T-helper 2 cell (primary cell): Measurements from ENCODE around the gene RASD2.

Experiments
- DNase-seq, 5 experiments: peaks; one replicate each; pipeline versions ENCODE4 v3.0.0 to v3.0.0-alpha.2; 2012 to 2022

The RASD2 gene

GRCh38 chr22:35519306-35520000 is 21.2 kb upstream of the RASD2 start:
- DNase-seq: no peak

DNA sequence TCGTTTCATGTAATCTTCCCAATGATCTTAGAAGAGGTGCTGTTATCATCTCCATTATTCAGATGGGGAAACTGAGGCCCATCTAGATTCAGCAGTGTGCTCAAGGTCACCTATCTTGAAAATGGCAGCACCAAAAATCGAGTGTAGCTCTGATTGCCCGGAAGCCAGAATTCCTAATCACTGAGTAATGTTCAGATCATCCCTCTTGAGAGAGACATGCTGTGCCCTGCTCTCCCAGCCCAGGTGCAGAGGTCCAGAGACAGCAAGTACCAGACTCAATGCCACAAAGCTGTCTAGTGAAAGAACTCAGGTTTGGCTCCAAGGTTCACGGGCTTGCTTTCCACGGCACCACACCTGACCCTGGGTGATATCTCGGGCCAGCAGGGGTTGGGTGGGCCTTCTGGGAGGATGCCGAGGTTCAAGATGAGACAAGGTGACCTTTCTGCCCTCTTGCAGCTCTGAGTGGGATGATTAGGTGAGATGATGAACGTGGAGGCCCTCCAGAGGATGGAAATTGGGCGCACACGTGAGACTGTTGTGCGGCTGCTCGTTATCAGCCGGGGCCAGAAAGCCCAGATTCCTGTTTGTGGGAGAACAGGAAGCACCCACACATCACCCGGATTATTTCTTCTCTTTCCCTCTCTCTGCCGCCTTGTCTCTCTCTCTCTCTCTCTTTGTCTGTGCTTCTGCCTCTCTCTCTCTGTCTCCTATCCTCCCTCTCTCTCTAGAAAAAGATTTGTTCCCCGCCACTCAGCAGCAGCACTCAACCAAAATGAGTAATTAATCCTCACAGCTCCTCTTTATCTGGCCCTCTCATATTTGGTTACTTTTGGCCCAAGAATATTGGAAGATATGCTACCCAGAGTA is 19.0 kb upstream of the RASD2 start:
- DNase-seq: no peak

DNA sequence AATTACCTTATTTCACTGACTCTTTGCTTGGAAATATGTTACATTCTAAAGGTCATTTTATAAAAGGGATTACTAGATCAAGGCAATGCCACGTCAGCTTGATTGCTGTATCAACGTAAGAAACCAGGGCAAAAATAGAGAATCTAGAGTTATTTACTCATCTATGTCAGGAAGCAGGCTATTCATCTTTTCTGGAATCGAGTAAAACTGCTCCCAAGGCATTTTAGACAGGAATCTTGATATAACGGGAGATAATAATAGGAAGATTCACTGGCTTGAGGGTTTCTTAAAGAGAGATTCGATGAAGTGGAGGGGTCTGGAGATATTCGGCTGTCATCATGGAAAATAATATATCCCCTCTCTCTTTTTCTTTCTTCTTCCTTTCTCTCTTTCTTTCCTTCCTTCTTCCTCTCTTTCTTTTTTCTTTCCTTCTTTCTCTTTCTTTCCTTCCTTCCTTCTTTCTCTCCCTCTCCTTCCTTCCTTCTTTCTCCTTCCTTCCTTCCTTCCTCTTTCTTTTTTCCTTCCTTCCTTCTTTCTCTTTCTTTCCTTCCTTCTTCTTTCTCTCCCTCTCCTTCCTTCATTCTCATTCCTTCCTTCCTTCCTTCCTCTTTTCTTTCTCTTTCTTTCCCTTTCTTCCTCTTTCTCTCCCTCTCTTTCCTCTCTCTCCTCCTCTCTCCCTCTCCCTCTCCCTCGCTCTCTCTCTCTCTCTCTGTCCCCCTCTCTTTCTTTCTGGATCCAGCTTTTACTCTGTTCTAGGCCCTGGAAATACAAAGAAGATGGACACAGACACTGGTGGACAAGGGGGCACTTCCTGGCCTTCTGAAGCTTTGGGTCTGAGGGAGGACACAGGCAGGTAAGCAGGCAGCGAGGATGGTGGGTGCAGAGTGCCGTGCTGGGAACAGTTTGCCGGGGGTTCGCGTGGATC is 18.1 kb upstream of the RASD2 start:
- no peak for DNase-seq

DNA sequence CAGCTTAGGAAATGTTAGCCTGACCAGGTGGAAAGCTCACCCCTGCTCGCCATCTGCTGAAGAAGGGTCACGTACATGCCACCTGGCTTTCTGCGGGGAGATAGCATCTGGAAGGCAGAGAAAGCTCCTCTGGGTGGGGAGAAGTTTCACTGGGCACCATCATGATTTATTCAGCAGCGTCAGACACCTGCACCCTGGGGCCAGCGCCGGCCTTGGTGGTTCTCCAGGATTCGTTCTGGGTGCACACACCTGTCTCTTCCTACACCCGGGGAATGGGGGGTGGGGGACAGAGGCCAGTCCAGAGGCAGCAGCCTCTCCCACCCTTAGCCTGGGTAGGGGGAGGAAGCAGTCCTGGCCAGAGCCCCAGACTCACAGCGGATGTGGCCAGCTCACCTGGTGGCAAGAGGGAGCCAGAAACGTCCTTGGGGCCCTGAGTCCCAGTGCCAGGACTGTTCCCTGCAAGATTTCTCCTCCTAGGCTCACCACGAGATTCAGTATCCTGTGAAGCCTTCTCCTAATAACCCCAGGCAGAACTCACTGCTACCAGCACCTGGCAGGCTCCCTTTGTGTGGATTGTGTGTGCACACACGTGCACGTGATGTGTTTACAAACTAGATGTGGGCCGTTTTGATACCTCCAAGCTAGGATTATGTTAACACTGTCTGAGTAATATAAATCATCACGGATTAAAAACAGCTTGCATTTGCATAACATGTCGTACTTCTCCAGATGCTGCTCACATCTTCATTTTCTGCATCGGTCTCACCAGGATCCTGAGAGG is 17.3 kb upstream of the RASD2 start:
- DNase-seq: no peak

DNA sequence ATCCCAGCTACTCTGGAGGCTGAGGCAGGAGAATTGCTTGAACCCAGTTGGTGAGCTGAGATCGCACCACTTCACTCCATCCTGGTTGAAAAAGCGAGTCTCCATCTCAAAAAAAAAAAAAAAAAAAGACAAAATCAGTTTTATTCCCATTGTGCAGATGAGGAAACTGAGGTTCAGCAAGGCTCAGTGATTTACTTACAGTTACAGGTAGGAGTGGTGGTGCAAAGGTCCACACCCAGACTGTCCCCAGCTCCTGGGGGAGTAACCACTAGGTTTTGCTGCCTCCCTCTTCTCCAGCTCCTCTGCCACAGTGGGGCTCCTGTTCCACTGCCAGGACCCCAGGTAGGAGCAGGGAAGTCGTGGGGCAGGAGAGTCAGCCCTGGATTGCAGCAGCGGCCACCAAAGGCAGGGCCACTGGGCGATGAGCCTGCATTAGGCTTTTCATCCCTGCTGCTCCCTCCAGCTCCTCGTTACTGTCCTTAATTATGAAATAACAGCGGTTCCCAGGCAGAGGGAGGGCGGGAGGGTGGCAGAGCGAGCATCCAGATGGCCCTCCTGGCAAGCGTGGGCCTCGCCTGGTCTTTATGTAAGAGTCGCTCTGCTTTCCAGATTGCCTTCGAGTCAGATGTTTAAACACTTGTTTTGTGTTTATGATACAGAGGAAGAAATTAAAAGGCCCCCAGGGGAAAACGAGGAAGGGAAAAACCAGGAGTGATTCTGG is 15.5 kb upstream of the RASD2 start:
- DNase-seq: no peak

- DNase-seq: no peak
Measured at GRCh38 chr22:35525687-35526332, 14.8 kb upstream of the RASD2 start.

DNA sequence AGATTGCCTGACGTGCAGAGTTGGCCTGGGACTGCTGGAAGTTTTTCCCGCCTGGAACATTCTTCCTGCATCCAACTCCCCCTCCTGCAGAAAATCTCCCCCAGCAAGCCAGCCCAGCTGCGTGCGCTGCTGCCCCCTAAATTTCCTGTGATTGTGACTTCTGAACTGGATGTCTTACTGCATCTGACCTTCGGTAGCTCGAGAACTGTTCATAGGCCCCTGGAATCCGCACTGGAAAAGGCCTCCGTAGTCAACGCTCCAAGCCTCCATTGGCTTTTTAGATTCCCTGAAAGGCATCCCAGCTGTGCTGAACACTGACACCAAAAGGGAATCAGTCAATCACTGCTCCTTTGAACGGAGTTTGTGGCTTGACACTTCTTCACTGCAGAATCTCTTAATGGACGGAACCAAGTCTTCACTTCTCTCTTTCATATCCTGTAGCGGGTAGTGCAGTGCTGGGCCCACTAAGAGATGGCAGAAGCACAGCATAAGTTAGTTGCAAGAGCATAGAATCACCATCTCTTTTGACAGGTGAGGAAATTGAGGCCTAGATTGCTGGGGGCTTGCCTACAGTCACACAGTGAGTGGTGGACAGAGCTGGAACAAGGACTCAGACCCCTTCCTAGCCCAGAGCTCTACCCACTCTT is 14.2 kb upstream of the RASD2 start:
- no peak for DNase-seq

GRCh38 chr22:35528927-35529326 is 11.7 kb upstream of the RASD2 start:
- no peak for DNase-seq

- DNase-seq: no peak
Measured at GRCh38 chr22:35530700-35531099, 9.9 kb upstream of the RASD2 start.

- no peak for DNase-seq
Measured at GRCh38 chr22:35531202-35531601, 9.4 kb upstream of the RASD2 start.

- no peak for DNase-seq
Measured at GRCh38 chr22:35531676-35532075, 9.0 kb upstream of the RASD2 start.

- DNase-seq: no peak
Measured at GRCh38 chr22:35533365-35534029, 7.1 kb upstream of the RASD2 start.

DNA sequence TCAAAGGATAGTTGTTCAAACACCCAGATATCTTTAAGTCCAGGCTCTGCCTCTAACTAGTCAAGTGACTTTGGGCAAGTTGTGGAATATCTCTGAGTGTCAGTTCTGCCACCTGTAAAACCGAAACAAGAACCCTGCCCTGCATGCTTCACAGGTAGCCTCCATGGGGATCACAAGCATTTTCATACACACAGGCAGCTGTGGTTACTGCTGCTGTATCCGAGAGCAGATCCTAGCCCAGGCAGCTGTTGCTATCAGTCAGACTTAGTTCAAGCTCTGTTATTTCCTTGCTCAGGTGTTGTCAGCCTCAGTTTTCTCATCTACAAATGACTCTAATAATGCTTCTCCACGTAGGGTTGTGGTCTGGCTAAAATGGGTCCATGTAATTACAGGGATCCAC is 6.5 kb upstream of the RASD2 start:
- DNase-seq: no peak

DNA sequence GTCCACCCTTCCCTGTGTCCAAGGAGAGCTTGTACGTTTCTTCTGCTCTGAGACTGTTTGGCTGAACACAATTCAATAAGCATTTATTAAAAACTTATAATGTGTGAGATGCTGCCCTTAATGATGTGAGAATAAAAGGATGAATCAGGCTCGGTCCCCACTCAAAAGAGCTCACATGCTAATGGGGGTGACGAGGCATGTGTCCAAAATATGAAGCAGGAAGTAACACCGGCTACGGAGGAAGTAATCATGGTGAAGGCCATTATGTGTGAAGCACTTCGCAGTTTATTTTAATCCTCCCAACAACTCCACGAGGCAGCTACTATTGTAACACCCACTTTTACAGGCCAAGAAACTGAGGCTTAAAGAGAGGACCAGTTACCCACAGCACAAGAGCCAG is 3.4 kb upstream of the RASD2 start:
- no peak for DNase-seq

DNA sequence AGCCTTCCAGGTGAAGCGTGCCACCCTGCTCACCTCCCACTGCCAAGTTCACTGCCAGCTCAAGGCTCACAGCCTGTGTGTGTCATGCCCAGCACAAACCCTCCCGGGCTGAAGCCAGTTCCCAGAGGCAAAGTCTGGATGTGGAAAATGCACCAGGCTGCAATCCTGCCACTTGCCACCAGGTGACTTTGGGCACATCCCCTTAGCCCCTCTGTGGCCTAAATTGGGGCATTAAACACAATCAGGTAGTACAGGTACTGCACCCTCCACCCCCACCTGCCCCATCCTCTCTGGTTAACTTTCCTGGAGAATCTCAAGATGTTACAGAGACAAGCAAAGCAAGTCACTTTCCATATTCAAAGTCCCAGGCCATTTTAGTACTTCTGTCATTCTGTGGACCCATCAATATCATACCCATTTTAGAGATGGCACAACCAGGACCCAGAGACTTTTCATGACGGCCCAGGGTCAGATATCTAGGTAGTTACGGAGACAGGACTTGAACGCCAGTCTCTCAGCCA is 1.8 kb upstream of the RASD2 start:
- DNase-seq: peak in 1 of 5 experiments; percentile 24

DNA sequence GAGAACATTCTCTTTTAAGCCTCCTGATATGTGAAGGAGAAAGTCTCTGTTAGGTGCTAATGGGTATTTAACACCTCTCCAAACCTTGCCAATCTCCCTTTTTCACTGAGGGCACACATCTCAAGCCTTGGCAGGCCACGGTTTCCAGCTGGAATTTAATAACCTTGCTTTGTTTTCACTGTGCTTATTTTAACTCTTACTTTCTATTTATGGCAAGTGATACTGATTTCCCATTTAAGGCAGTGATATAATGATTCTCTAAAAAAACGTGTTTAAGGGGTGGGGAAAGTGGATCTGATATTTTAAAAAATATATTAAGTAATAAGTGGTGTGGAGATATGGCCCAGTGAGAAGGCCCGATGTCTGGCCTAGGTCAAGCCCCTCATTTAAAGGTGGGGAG is 1.1 kb upstream of the RASD2 start:
- DNase-seq: no peak

GRCh38 chr22:35539910-35540594 is 579 bp upstream of the RASD2 start:
- peak; percentile 45 to 58 (median 47) for DNase-seq

- no peak for DNase-seq
Measured at GRCh38 chr22:35541254-35541748, 670 bp downstream of the RASD2 start.
